ENCODE data around the gene RBM17.

DNA sequence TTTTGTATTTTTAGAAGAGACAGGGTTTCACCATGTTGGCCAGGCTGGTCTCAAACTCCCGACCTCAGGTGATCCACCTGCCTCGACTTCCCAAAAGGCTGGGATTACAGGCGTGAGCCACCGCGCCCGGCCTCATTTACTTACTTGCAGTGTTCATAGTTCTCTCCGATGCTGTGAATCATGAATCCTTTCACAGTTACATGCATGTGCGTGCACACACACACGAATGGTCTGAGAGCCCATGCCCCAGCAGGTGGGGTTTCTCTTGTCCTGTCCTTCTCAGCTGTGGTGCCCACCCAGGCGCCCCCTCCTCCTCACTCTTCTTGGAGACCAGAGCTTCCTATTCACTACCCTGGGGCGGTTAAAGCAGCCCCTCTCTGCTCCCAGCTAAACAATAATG, 50.6 kb downstream of the RBM17 start:
- TF ChIP-seq, protein P1, sequence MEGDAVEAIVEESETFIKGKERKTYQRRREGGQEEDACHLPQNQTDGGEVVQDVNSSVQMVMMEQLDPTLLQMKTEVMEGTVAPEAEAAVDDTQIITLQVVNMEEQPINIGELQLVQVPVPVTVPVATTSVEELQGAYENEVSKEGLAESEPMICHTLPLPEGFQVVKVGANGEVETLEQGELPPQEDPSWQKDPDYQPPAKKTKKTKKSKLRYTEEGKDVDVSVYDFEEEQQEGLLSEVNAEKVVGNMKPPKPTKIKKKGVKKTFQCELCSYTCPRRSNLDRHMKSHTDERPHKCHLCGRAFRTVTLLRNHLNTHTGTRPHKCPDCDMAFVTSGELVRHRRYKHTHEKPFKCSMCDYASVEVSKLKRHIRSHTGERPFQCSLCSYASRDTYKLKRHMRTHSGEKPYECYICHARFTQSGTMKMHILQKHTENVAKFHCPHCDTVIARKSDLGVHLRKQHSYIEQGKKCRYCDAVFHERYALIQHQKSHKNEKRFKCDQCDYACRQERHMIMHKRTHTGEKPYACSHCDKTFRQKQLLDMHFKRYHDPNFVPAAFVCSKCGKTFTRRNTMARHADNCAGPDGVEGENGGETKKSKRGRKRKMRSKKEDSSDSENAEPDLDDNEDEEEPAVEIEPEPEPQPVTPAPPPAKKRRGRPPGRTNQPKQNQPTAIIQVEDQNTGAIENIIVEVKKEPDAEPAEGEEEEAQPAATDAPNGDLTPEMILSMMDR (IDR thresholded peaks at IDR 0.05) = no peak
- no peak for TF ChIP-seq POLR2A (IDR thresholded peaks at IDR 0.05)
